Tongue (tissue), 2 donors: ENCODE results near the gene MTHFD2L. TPM values are rescaled to one million over a fixed set of nuclear protein-coding genes. Genes with fewer than 3 reads are reported as not detected.
"Not testable (repeated sequence)": the region's sequence is repeated elsewhere in the genome, so short reads cannot be mapped to it uniquely, and the experiment has no call there.

Experiments used
- DNase-seq: peaks from one replicate; pipeline ENCODE4 v3.0.0-alpha.2; 2015
- total RNA-seq: library from RNA; depleted of rRNA; stranded (reverse); fragments of >200 nt; gene quantifications from one replicate; pipeline ENCODE4 v1.2.3, GENCODE V29; 2014

The MTHFD2L gene
- total RNA-seq, 1 donor from 2014 or later: 18.9 TPM

- peak; percentile 71 for DNase-seq
These were observed 31.6 kb downstream of the MTHFD2L start for GRCh38 chr4:74189331-74190043.

GRCh38 chr4:74190332-74190731, 32.4 kb downstream of the MTHFD2L start:
- DNase-seq: no peak

GRCh38 chr4:74190919-74191397, 33.0 kb downstream of the MTHFD2L start:
- DNase-seq: no peak

GRCh38 chr4:74197080-74197479, 39.2 kb downstream of the MTHFD2L start:
- DNase-seq: no peak

GRCh38 chr4:74202062-74202586, 44.2 kb downstream of the MTHFD2L start:
- DNase-seq: no peak

GRCh38 chr4:74203467-74203866, 45.5 kb downstream of the MTHFD2L start:
- DNase-seq: no peak

GRCh38 chr4:74205046-74205445, 47.1 kb downstream of the MTHFD2L start:
- no peak for DNase-seq

- DNase-seq: no peak
These were observed 47.6 kb downstream of the MTHFD2L start for GRCh38 chr4:74205559-74205958.

- peak; percentile 12 for DNase-seq
These were observed 48.3 kb downstream of the MTHFD2L start for GRCh38 chr4:74206088-74206825.

GRCh38 chr4:74214457-74215159, 56.7 kb downstream of the MTHFD2L start:
- not testable (repeated sequence) for DNase-seq

GRCh38 chr4:74215236-74215635, 57.3 kb downstream of the MTHFD2L start:
- not testable (repeated sequence) for DNase-seq

- DNase-seq: no peak
These were observed 59.4 kb downstream of the MTHFD2L start for GRCh38 chr4:74217365-74217764.

- DNase-seq: no peak
These were observed 60.3 kb downstream of the MTHFD2L start for GRCh38 chr4:74218201-74218600.

GRCh38 chr4:74219240-74219639, 61.3 kb downstream of the MTHFD2L start:
- no peak for DNase-seq

- DNase-seq: no peak
These were observed 65.2 kb downstream of the MTHFD2L start for GRCh38 chr4:74223098-74223497.

- no peak for DNase-seq
These were observed 65.9 kb downstream of the MTHFD2L start for GRCh38 chr4:74223801-74224200.

GRCh38 chr4:74228691-74229640, 71.0 kb downstream of the MTHFD2L start:
- peak; percentile 72 for DNase-seq

GRCh38 chr4:74230902-74231499, 73.1 kb downstream of the MTHFD2L start:
- DNase-seq: no peak

- DNase-seq: no peak
These were observed 77.2 kb downstream of the MTHFD2L start for GRCh38 chr4:74235135-74235534.

- no peak for DNase-seq
These were observed 79.6 kb downstream of the MTHFD2L start for GRCh38 chr4:74237425-74237966.

GRCh38 chr4:74244049-74244448, 86.1 kb downstream of the MTHFD2L start:
- DNase-seq: no peak
